Transverse colon (tissue), 4 donors: ENCODE results near the gene RBM19. TPM values are rescaled to one million over a fixed set of nuclear protein-coding genes. Genes with fewer than 3 reads are reported as not detected.

Experiments used
- DNase-seq: peaks from one replicate; pipeline ENCODE4 v3.0.0-alpha.2; 2019
- H3K27ac ChIP-seq, 4 donors: fragments of 200-600 bp; sonication (generic); 2 replicates each; pipeline ENCODE4 v1.5.1; 2016 to 2018; ENCODE audit warnings: inconsistent platforms in 4 of 4
- H3K27me3 ChIP-seq: fragments of 200-600 bp; sonication (generic); 2 replicates; pipeline ENCODE4 v1.5.1; 2017; ENCODE audit warnings: inconsistent platforms
- H3K36me3 ChIP-seq, 4 donors: fragments of 200-600 bp; sonication (generic); 2 replicates each; pipeline ENCODE4 v1.5.1; 2017 to 2019; ENCODE audit warnings: inconsistent platforms in 4 of 4
- H3K4me1 ChIP-seq, 4 donors: fragments of 200-600 bp; sonication (generic); 2 replicates each; pipeline ENCODE4 v1.5.1; 2017 to 2020; ENCODE audit warnings: inconsistent platforms in 4 of 4
- H3K4me3 ChIP-seq, 4 donors: fragments of 200-600 bp; sonication (generic); 1 replicate in 1 of 4; 2 replicates in 3 of 4; pipeline versions ENCODE4 v1.5.1 to v1.6.1; 2017 to 2019; ENCODE audit warnings: inconsistent platforms in 4 of 4
- H3K9me3 ChIP-seq, 2 donors: fragments of 200-600 bp; sonication (generic); 2 replicates each; pipeline ENCODE4 v1.5.1; 2017 to 2019; ENCODE audit warnings: inconsistent platforms in 2 of 2
- EP300 ChIP-seq: sonication (generic); formaldehyde crosslinking; IDR thresholded peaks from one replicate; pipeline ENCODE4 v1.6.1; 2017; ENCODE audit warnings: antibody characterized with exemption, low read depth
- POLR2A ChIP-seq: fragments of 450-650 bp; IDR thresholded peaks from one replicate; pipeline ENCODE4 v1.6.1; 2016; ENCODE audit warnings: antibody characterized with exemption, mild to moderate bottlenecking, moderate library complexity
- POLR2AphosphoS5 ChIP-seq, 3 donors: sonication (generic); formaldehyde crosslinking; IDR thresholded peaks; one replicate each; pipeline ENCODE4 v1.6.1; 2016; ENCODE audit warnings: antibody characterized with exemption in 3 of 3
- WGBS, 2 donors: methylation state at CpG; one replicate each; pipeline ENCODE4 v1.1.5; 2018; ENCODE audit warnings: low coverage in 1 of 2; 5-methylcytosine and 5-hydroxymethylcytosine counted together
- in situ Hi-C, 4 donors: fragments of 200-750 bp; cut with MboI; loops; one replicate each; pipeline versions ENCODE4 v1.15.0 to v1.15.1; 2017; ENCODE audit warnings: low sequenced_read_pairs in 3 of 4, low pct_ligation_motif_present in 1 of 4, low pct_unique_long_range_greater_than_20kb in 1 of 4
- intact Hi-C: fragments of 100-400 bp; cut with DNase I; formaldehyde crosslinking; loops from one replicate; pipeline ENCODE4 v1.15.1; 2023; ENCODE audit warnings: low total_unique reads
- total RNA-seq, 4 donors: library from RNA; depleted of rRNA; stranded (reverse); fragments of >200 nt; gene quantifications; one replicate each; pipeline ENCODE4 v1.1.0, GENCODE V29; 2016
- TF ChIP-seq, protein P1 (sequence below), 5 experiments: fragments of 200-600 bp in 3 of 5; fragments of 450-650 bp in 2 of 5; sonication (generic) in 3 of 5; IDR thresholded peaks; 1 replicate in 2 of 5; 2 replicates in 3 of 5; pipeline ENCODE4 v1.5.1; 2016 to 2017; ENCODE audit warnings: antibody characterized with exemption in 5 of 5, inconsistent platforms in 3 of 5, mild to moderate bottlenecking in 2 of 5, moderate library complexity in 1 of 5

Gene RBM19
- total RNA-seq, 4 donors from 2014 or later, result 24.3 to 96.1 (median 28.7) TPM

DNA sequence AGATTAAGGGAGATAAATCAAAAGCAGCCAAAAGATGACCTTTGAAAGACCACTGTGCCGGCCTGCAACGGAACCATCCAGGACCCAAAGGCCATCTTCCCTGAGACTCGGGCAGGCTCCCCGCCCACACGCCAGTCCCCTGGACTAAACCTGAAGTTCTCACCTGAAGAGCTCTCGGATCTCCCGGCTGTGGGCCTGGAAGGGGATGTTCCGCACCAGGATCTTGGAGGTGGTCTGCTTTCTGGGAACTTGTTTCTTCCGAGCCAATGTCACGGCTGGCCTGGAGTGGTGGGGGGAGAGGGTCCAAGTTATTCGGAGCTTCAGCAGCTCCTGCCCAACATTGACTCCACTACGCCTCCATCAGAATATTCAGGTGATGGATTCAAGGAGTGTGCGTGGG, 51.3 kb downstream of the RBM19 start:
- intact Hi-C loops, result loop anchor here (10.0 kb wide), 1 partner anchor 450 kb away; no protein-coding TSS in a partner anchor
- peaks cover 0 to 6% (median 0%) of the 10 kb centered on the region in 4 donors for H3K36me3 ChIP-seq
- no peaks in the 10 kb centered on the region for H3K9me3 ChIP-seq
- in situ Hi-C loops, result loop anchor here (25.0 kb wide), 2 partner anchors 453 to 478 kb away; partner anchors contain the start of gene LHX5 (in 2 of the 4)
- H3K4me3 ChIP-seq, result no peak overlapping the region
- TF ChIP-seq, protein P1, sequence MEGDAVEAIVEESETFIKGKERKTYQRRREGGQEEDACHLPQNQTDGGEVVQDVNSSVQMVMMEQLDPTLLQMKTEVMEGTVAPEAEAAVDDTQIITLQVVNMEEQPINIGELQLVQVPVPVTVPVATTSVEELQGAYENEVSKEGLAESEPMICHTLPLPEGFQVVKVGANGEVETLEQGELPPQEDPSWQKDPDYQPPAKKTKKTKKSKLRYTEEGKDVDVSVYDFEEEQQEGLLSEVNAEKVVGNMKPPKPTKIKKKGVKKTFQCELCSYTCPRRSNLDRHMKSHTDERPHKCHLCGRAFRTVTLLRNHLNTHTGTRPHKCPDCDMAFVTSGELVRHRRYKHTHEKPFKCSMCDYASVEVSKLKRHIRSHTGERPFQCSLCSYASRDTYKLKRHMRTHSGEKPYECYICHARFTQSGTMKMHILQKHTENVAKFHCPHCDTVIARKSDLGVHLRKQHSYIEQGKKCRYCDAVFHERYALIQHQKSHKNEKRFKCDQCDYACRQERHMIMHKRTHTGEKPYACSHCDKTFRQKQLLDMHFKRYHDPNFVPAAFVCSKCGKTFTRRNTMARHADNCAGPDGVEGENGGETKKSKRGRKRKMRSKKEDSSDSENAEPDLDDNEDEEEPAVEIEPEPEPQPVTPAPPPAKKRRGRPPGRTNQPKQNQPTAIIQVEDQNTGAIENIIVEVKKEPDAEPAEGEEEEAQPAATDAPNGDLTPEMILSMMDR (IDR thresholded peaks at IDR 0.05), result no peak
- TF ChIP-seq POLR2AphosphoS5 (IDR thresholded peaks at IDR 0.05) (no peak), EP300 (no peak), POLR2A (no peak)
- no peaks in the 10 kb centered on the region for H3K4me1 ChIP-seq
- no peak for DNase-seq
- no peak overlapping the region for H3K27ac ChIP-seq
- no peaks in the 10 kb centered on the region for H3K27me3 ChIP-seq
- WGBS, 2 donors, result 97% methylated on average over 13 of the region's 13 CpGs; no CpG with 5 or more reads in 1 of the 2 donors

DNA sequence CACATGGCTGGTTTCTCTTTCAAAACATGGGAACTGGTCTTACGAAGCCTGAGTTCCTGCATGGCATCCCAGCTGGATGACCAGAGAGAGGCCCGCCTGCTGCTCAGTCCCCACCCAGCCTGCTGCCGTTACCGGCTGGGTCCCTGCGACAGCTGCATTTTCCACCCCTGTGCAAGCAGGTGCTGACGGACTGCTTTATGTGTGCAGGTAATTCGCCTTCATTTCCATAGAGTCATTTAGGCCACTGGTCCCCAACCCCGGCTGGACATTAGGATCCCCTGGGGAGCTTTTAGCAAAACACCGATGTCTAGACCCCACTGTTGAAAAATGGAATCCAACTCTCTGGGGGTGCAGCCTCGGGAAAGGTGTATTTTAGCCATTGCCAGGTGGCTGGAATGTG, 51.9 kb downstream of the RBM19 start:
- Histone ChIP-seq H3K27ac (no peak overlapping the region), H3K36me3 (peaks cover 0 to 6% (median 0%) of the 10 kb centered on the region in 4 donors), H3K9me3 (no peaks in the 10 kb centered on the region), H3K27me3 (no peaks in the 10 kb centered on the region), H3K4me3 (no peak overlapping the region), H3K4me1 (no peaks in the 10 kb centered on the region)
- intact Hi-C loops, result loop anchor here (10.0 kb wide), 1 partner anchor 449 kb away; no protein-coding TSS in a partner anchor
- no peak for TF ChIP-seq EP300
- no peak for TF ChIP-seq POLR2AphosphoS5 (IDR thresholded peaks at IDR 0.05)
- TF ChIP-seq, protein P1 (IDR thresholded peaks at IDR 0.05), result no peak
- TF ChIP-seq POLR2A, result no peak
- 95% methylated on average over 10 of the region's 10 CpGs; no CpG with 5 or more reads in 1 of the 2 donors for WGBS, 2 donors
- in situ Hi-C loops, result loop anchor here (25.0 kb wide), 2 partner anchors 452 to 477 kb away; partner anchors contain the start of gene LHX5 (in 2 of the 4)
- DNase-seq, result no peak

DNA sequence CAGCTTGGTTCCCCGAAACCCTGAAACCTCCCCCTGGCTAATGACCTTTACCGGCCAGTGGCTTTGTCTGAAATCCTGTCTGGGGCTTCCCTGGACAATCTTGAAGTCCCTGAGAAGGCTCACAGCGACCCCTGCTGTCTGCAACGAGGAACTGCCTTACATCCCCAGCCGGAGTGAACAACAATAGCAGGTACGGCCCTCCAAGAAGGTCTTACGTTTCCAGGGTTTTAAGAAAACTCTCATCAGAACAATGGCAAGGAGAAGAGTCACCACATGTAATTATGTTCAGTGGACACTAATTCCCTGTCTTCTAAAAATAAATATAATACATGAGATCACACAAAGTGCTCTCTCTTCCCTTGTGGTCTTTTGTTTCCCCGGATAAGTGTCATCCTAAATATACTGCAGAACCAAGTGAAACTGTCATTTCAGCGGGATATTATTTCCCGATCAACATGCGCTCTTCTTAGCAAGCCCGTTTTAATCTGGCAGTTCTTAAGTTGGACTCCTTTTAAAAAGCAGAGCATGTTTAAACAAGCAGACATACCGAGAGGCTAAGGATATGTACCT, 53.3 kb downstream of the RBM19 start:
- DNase-seq, result peak; percentile 58
- Histone ChIP-seq H3K9me3 (no peaks in the 10 kb centered on the region), H3K4me3 (no peak overlapping the region), H3K36me3 (peaks cover 0 to 6% (median 0%) of the 10 kb centered on the region in 4 donors), H3K27ac (no peak overlapping the region), H3K27me3 (no peaks in the 10 kb centered on the region), H3K4me1 (no peaks in the 10 kb centered on the region)
- 60 to 90% methylated on average over 6 to 13 of the region's 13 CpGs for WGBS, 2 donors
- TF ChIP-seq, protein P1 (IDR thresholded peaks at IDR 0.05), result peak; percentile 71 to 83 (median 77)
- no peak for TF ChIP-seq EP300
- intact Hi-C loops (loop anchor here (10.0 kb wide), 1 partner anchor 448 kb away; no protein-coding TSS in a partner anchor), in situ Hi-C loops (loop anchor here (25.0 kb wide), 2 partner anchors 451 to 476 kb away; partner anchors contain the start of gene LHX5 (in 2 of the 4))

DNA sequence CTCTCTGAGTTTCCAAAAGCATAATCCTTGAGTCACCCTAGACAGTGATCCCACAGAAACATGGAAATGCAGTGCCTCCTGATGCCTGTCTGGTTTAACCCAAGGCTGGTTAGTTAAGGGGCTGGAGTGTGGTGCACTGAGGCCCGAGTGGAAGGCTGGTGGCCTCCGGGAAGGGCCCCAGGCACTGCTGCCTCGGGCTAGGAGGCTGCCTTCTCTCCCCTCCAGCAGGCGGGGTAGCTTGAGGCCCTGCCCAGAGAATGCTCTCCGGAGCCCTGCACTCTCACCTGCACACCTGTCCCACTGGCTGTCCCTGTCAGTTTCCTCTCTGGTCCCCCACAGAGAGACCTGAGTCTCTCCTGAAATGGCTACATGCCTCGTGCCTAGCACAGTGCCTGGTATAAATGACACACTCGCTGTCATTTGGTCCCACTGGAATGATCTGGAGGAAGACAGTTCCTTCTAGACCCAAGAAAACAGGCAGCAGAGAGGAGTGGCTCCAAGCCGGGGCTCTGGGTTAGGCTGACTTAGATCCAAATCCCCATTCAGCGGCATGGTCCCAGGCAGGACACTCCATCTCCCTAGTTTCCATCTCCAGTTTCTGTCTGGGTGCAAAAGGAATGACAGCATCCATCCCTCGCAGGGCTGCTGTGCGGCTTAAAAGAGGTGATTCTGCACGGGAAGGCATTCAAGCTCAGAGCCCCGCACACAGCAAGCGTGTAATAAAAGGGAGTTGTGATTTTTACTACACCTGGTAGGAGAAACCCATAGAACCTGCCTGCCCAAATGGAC, 54.0 kb downstream of the RBM19 start:
- Histone ChIP-seq H3K27ac (no peak overlapping the region), H3K36me3 (peaks cover 0 to 6% (median 0%) of the 10 kb centered on the region in 4 donors), H3K4me3 (no peak overlapping the region), H3K4me1 (no peaks in the 10 kb centered on the region), H3K9me3 (no peaks in the 10 kb centered on the region), H3K27me3 (no peaks in the 10 kb centered on the region)
- WGBS, 2 donors, result 94 to 100% methylated on average over 1 to 13 of the region's 14 CpGs
- TF ChIP-seq, protein P1 (IDR thresholded peaks at IDR 0.05), result no peak
- TF ChIP-seq POLR2AphosphoS5 (IDR thresholded peaks at IDR 0.05) (no peak), EP300 (no peak), POLR2A (no peak)
- intact Hi-C loops, result loop anchor here (10.0 kb wide), 1 partner anchor 447 kb away; no protein-coding TSS in a partner anchor
- in situ Hi-C loops, result loop anchor here (25.0 kb wide), 2 partner anchors 450 to 475 kb away; partner anchors contain the start of gene LHX5 (in 2 of the 4)
- DNase-seq, result no peak
